SK-N-SH (cell line): ENCODE data around the gene RGL1. TPM values are rescaled to one million over a fixed set of nuclear protein-coding genes. Genes with fewer than 3 reads are reported as not detected.

Experiments used
- CTCF ChIA-PET: fragments of 300-600, 350-600 bp; formaldehyde crosslinking; extraction: SDS; loops from one replicate; lab custom pipeline; 2021; lab: Yijun Ruan, JAX
- POLR2A ChIA-PET: fragments of 350-600 bp; sonication (Branson Sonifier 250); formaldehyde crosslinking; extraction: SDS; loops from one replicate; lab custom pipeline; 2020; ENCODE audit warnings: antibody characterized with exemption, inconsistent platforms; lab: Yijun Ruan, JAX
- DNase-seq: peaks from one replicate; pipeline ENCODE4 v3.0.0; 2012
- H2AFZ ChIP-seq: fragments of 200-600 bp; sonication (generic); 2 replicates; pipeline ENCODE4 v1.8.1; 2016; ENCODE audit warnings: antibody characterized with exemption, mild to moderate bottlenecking, low read depth
- H3F3A ChIP-seq: fragments of 200-600 bp; sonication (generic); replicated peaks from 2 replicates; pipeline ENCODE3; 2016; ENCODE audit warnings: antibody characterized with exemption, mild to moderate bottlenecking; ENCODE audit not compliant: insufficient read depth
- H3K27ac ChIP-seq, 2 experiments: fragments of 200-500 bp in 1 of 2; fragments of 200-600 bp in 1 of 2; sonication (Bioruptor generic) in 1 of 2; sonication (generic), shearing (Covaris generic) in 1 of 2; 2 replicates each; pipeline versions ENCODE4 v1.5.1 to v1.6.1; 2014 to 2016; ENCODE audit warnings: low read depth in 2 of 2, inconsistent platforms in 1 of 2, low read length in 1 of 2, mild to moderate bottlenecking in 1 of 2, mixed read lengths in 1 of 2
- H3K27me3 ChIP-seq: fragments of 200-600 bp; sonication (generic), shearing (Covaris generic); 2 replicates; pipeline ENCODE4 v1.6.1; 2016; ENCODE audit warnings: mixed run types; ENCODE audit not compliant: insufficient read depth
- H3K36me3 ChIP-seq, 2 experiments: fragments of 200-500 bp in 1 of 2; fragments of 200-600 bp in 1 of 2; sonication (Bioruptor generic) in 1 of 2; sonication (generic) in 1 of 2; replicated peaks in 1 of 2; 2 replicates each; pipeline versions ENCODE3 to v1.5.1; 2014 to 2016; ENCODE audit warnings: low read length in 1 of 2, mild to moderate bottlenecking in 1 of 2; ENCODE audit not compliant: insufficient read depth in 2 of 2, control insufficient read depth in 1 of 2
- H3K4me1 ChIP-seq, 2 experiments: fragments of 200-500 bp in 1 of 2; fragments of 200-600 bp in 1 of 2; sonication (Bioruptor generic) in 1 of 2; sonication (generic), shearing (Covaris generic) in 1 of 2; 2 replicates each; pipeline versions ENCODE4 v1.5.1 to v1.6.1; 2014 to 2016; ENCODE audit warnings: low read depth in 1 of 2, low read length in 1 of 2, mixed run types in 1 of 2; ENCODE audit not compliant: insufficient read depth in 2 of 2, control insufficient read depth in 1 of 2
- H3K4me2 ChIP-seq: fragments of 200-600 bp; sonication (generic), shearing (Covaris generic); 2 replicates; pipeline ENCODE4 v1.6.1; 2017; ENCODE audit warnings: mixed run types
- H3K4me3 ChIP-seq, 2 experiments: fragments of 200-500 bp in 1 of 2; fragments of 200-600 bp in 1 of 2; sonication (Bioruptor generic) in 1 of 2; sonication (generic), shearing (Covaris generic) in 1 of 2; 2 replicates each; pipeline versions ENCODE4 v1.5.1 to v1.8.1; 2014 to 2016; ENCODE audit warnings: low read depth in 2 of 2, inconsistent platforms in 1 of 2, low read length in 1 of 2, mild to moderate bottlenecking in 1 of 2, mixed read lengths in 1 of 2, moderate library complexity in 1 of 2
- H3K79me2 ChIP-seq: fragments of 200-600 bp; sonication (generic); 2 replicates; pipeline ENCODE4 v1.8.1; 2017; ENCODE audit warnings: mild to moderate bottlenecking; ENCODE audit not compliant: insufficient read depth
- H3K9ac ChIP-seq: fragments of 200-600 bp; sonication (generic); 2 replicates; pipeline ENCODE4 v1.6.1; 2017; ENCODE audit warnings: mixed run types
- H3K9me2 ChIP-seq: fragments of 200-600 bp; sonication (generic); 2 replicates; pipeline ENCODE4 v1.6.1; 2017; ENCODE audit warnings: mixed run types
- H3K9me3 ChIP-seq: fragments of 200-600 bp; sonication (generic); 2 replicates; pipeline ENCODE4 v1.6.1; 2017; ENCODE audit warnings: mixed run types, mild to moderate bottlenecking, moderate library complexity
- H4K20me1 ChIP-seq: fragments of 200-600 bp; sonication (generic); 2 replicates; pipeline ENCODE4 v1.6.1; 2017; ENCODE audit warnings: mild to moderate bottlenecking, mixed run types; ENCODE audit not compliant: insufficient read depth
- EP300 ChIP-seq, 2 experiments: IDR thresholded peaks; 2 replicates each; pipeline versions ENCODE4 v1.4.0 to v1.6.1; 2012; ENCODE audit warnings: borderline replicate concordance in 1 of 2, low read depth in 1 of 2, low read length in 1 of 2
- EZH2phosphoT487 ChIP-seq: fragments of 200-600 bp; sonication (generic); IDR thresholded peaks from 2 replicates; pipeline ENCODE4 v1.6.1; 2017; ENCODE audit warnings: low read depth, mixed run types, mild to moderate bottlenecking, antibody characterized with exemption, moderate library complexity, borderline replicate concordance
- FOSL2 ChIP-seq: IDR thresholded peaks from 2 replicates; pipeline ENCODE4 v1.4.0; 2012; ENCODE audit warnings: low read depth, mild to moderate bottlenecking, moderate library complexity, borderline replicate concordance
- JUND ChIP-seq: IDR thresholded peaks from 2 replicates; pipeline ENCODE4 v1.4.0; 2012
- MAX ChIP-seq: IDR thresholded peaks from 2 replicates; pipeline ENCODE4 v1.4.0; 2012; ENCODE audit warnings: low read depth
- MEF2A ChIP-seq: IDR thresholded peaks from 2 replicates; pipeline ENCODE4 v1.4.0; 2012; ENCODE audit warnings: low read depth, borderline replicate concordance
- MXI1 ChIP-seq: IDR thresholded peaks from 2 replicates; pipeline ENCODE4 v1.6.1; 2012; ENCODE audit warnings: mild to moderate bottlenecking, low read depth, low read length, improper control_type of control experiment
- NRF1 ChIP-seq: IDR thresholded peaks from 2 replicates; pipeline ENCODE4 v1.6.1; 2012; ENCODE audit warnings: low read depth, mild to moderate bottlenecking, low read length
- RAD21 ChIP-seq: IDR thresholded peaks from 2 replicates; pipeline ENCODE4 v1.6.1; 2012; ENCODE audit warnings: mild to moderate bottlenecking, low read length
- RXRA ChIP-seq: IDR thresholded peaks from 2 replicates; pipeline ENCODE4 v1.4.0; 2012; ENCODE audit warnings: low read depth, mild to moderate bottlenecking, borderline replicate concordance
- SIN3A ChIP-seq: IDR thresholded peaks from 2 replicates; pipeline ENCODE4 v1.6.1; 2012; ENCODE audit warnings: low read depth, mild to moderate bottlenecking, low read length, moderate library complexity, borderline replicate concordance
- TAF1 ChIP-seq: IDR thresholded peaks from 2 replicates; pipeline ENCODE4 v1.6.1; 2012; ENCODE audit warnings: low read depth, mild to moderate bottlenecking, low read length, moderate library complexity, borderline replicate concordance
- TCF12 ChIP-seq: IDR thresholded peaks from 2 replicates; pipeline ENCODE4 v1.4.0; 2012
- USF2 ChIP-seq: fragments of 150-350 bp; IDR thresholded peaks from 2 replicates; pipeline ENCODE4 v1.6.1; 2017; ENCODE audit warnings: antibody characterized with exemption, low read length, low read depth, borderline replicate concordance
- WGBS: methylation state at CpG from one replicate; pipeline ENCODE4 v1.1.6; 2017; ENCODE audit warnings: low lambda C conversion rate; 5-methylcytosine and 5-hydroxymethylcytosine counted together
- polyA plus RNA-seq, 3 experiments: library from polyadenylated mRNA; depleted of rRNA; stranded (reverse); fragments of >200 nt; gene quantifications; 2 replicates each; pipeline ENCODE4 v1.2.3, GENCODE V29; 2012
- TF ChIP-seq, protein P1 (sequence below): fragments of 150-350 bp; IDR thresholded peaks from 2 replicates; pipeline ENCODE4 v1.6.1; 2016; ENCODE audit warnings: mild to moderate bottlenecking, low read depth, low read length
- TF ChIP-seq, protein P2 (sequence below): IDR thresholded peaks from 2 replicates; pipeline ENCODE4 v1.6.1; 2012; ENCODE audit warnings: mild to moderate bottlenecking, low read depth, low read length, moderate library complexity

The RGL1 gene
- polyA plus RNA-seq, 1 of the 3 experiments (the other 2 are of a cell fraction), result 8.3 TPM

DNA sequence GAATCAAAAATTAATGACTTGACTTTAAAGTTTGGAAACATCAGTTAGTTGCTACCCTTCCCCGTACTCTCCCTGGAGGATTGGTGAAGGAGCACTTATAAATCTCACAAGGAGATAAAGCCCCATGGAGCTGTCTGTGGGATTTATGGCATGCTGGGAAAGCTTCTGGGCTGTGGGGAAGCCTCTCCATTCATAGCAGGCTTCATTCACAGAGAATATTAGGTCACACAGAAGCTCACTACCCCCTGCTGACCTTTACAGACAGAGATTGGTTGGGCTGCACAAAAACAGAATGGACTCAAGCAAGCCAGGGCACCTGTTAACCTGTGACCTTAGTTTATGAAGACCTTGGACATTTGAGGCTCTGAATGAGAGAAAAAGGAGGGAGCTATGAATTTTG, 32.1 kb downstream of the RGL1 start:
- no peak for TF ChIP-seq MEF2A
- Histone ChIP-seq H3K79me2 (no peaks in the 10 kb centered on the region), H3K4me2 (no peak overlapping the region), H3K36me3 (peaks cover 0 to 4% of the 10 kb centered on the region in 2 experiments), H4K20me1 (no peaks in the 10 kb centered on the region), H3K27me3 (no peaks in the 10 kb centered on the region), H3K9ac (no peak overlapping the region), H3K9me3 (no peaks in the 10 kb centered on the region), H2AFZ (no peak overlapping the region), H3K9me2 (no peaks in the 10 kb centered on the region), H3F3A (peaks cover 3% of the 10 kb centered on the region), H3K27ac (no peak overlapping the region; a peak in 1 of 4 replicates), H3K4me1 (peaks cover 13 to 16% of the 10 kb centered on the region in 2 experiments; a peak in 3 of 4 replicates), H3K4me3 (no peak overlapping the region)
- no peak for DNase-seq
- ChIA-PET POLR2A (no interaction called here), CTCF (interaction anchor here (0.9 to 1.2 kb wide), 3 partner anchors 11 to 79 kb away, joined by 3 read pairs; no protein-coding TSS in a partner anchor)
- 94% methylated on average over 1 of the region's 1 CpG for WGBS

- TF ChIP-seq EZH2phosphoT487 (no peak), MXI1 (no peak), RAD21 (no peak), NRF1 (no peak), MAX (no peak), TCF12 (peak; percentile 23; the same call in 1 of the 2 replicates)
- WGBS, result 98% methylated on average over 2 of the region's 2 CpGs
- Histone ChIP-seq H4K20me1 (no peaks in the 10 kb centered on the region), H3K9me3 (no peaks in the 10 kb centered on the region), H3K4me3 (no peak overlapping the region), H3F3A (peaks cover 13% of the 10 kb centered on the region), H2AFZ (no peak overlapping the region), H3K9ac (no peak overlapping the region), H3K9me2 (no peaks in the 10 kb centered on the region), H3K36me3 (peaks cover 0 to 4% of the 10 kb centered on the region in 2 experiments), H3K4me1 (peaks cover 16 to 23% of the 10 kb centered on the region in 2 experiments; a peak in 3 of 4 replicates), H3K27me3 (no peaks in the 10 kb centered on the region), H3K4me2 (no peak overlapping the region), H3K27ac (peak overlapping the region in 1 of 2 experiments; percentile 55; a peak in 2 of 4 replicates), H3K79me2 (no peaks in the 10 kb centered on the region)
- ChIA-PET CTCF (interaction anchor here (1.2 kb wide), 1 partner anchor 78 kb away, joined by 3 read pairs; no protein-coding TSS in a partner anchor), POLR2A (no interaction called here)
- DNase-seq, result no peak
Measured at GRCh38 chr1:183838221-183838620, 33.3 kb downstream of the RGL1 start.

DNA sequence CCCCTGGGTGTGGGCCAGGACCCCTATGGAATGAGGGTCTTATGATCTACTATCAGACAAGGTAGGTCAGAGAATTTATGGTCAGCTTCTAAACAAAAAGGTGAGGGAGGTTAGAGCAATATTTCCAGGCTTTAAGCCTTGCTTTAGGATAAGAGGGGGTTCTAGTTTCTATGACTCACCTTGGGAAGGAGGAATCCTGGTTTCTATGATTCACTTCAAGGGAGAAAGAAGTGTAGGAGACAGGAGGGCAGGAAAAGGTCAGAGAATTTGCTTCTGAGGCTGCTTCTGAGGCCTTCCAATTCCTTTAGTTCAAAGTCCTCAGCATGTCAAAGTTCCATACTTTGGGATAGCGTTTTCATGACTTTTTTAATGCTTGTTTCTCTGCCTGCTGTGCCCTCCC, 35.2 kb downstream of the RGL1 start:
- no peak for DNase-seq
- WGBS, result 94% methylated on average over 1 of the region's 1 CpG
- H3K9ac ChIP-seq, result no peak overlapping the region
- H2AFZ ChIP-seq, result no peak overlapping the region
- no peak overlapping the region for H3K4me2 ChIP-seq
- POLR2A ChIA-PET, result no interaction called here
- H3K9me2 ChIP-seq, result no peaks in the 10 kb centered on the region
- H3K27me3 ChIP-seq, result no peaks in the 10 kb centered on the region
- H3K79me2 ChIP-seq, result no peaks in the 10 kb centered on the region
- H4K20me1 ChIP-seq, result no peaks in the 10 kb centered on the region
- CTCF ChIA-PET, result no interaction called here
- no peak overlapping the region for H3K4me3 ChIP-seq
- peak overlapping the region in 1 of 2 experiments; percentile 9; a peak in 1 of 4 replicates for H3K27ac ChIP-seq
- no peaks in the 10 kb centered on the region for H3K9me3 ChIP-seq
- peaks cover 0 to 4% of the 10 kb centered on the region in 2 experiments for H3K36me3 ChIP-seq
- peaks cover 33% of the 10 kb centered on the region in 2 experiments for H3K4me1 ChIP-seq
- peaks cover 16% of the 10 kb centered on the region for H3F3A ChIP-seq
- TF ChIP-seq EP300 (IDR thresholded peaks at IDR 0.05; ENCODE audit: borderline replicate concordance in 1 of 2, low read depth in 1 of 2, low read length in 1 of 2) (no peak), EZH2phosphoT487 (no peak), RXRA (0 out of 2 replicates have a peak, but pooled peaks have one; percentile 33), SIN3A (no peak), USF2 (no peak), JUND (peak; percentile 37), FOSL2 (peak; percentile 39; the same call in 1 of the 2 replicates), TAF1 (no peak)
- TF ChIP-seq, protein P1, sequence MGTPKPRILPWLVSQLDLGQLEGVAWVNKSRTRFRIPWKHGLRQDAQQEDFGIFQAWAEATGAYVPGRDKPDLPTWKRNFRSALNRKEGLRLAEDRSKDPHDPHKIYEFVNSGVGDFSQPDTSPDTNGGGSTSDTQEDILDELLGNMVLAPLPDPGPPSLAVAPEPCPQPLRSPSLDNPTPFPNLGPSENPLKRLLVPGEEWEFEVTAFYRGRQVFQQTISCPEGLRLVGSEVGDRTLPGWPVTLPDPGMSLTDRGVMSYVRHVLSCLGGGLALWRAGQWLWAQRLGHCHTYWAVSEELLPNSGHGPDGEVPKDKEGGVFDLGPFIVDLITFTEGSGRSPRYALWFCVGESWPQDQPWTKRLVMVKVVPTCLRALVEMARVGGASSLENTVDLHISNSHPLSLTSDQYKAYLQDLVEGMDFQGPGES, result no peak
- TF ChIP-seq, protein P2, sequence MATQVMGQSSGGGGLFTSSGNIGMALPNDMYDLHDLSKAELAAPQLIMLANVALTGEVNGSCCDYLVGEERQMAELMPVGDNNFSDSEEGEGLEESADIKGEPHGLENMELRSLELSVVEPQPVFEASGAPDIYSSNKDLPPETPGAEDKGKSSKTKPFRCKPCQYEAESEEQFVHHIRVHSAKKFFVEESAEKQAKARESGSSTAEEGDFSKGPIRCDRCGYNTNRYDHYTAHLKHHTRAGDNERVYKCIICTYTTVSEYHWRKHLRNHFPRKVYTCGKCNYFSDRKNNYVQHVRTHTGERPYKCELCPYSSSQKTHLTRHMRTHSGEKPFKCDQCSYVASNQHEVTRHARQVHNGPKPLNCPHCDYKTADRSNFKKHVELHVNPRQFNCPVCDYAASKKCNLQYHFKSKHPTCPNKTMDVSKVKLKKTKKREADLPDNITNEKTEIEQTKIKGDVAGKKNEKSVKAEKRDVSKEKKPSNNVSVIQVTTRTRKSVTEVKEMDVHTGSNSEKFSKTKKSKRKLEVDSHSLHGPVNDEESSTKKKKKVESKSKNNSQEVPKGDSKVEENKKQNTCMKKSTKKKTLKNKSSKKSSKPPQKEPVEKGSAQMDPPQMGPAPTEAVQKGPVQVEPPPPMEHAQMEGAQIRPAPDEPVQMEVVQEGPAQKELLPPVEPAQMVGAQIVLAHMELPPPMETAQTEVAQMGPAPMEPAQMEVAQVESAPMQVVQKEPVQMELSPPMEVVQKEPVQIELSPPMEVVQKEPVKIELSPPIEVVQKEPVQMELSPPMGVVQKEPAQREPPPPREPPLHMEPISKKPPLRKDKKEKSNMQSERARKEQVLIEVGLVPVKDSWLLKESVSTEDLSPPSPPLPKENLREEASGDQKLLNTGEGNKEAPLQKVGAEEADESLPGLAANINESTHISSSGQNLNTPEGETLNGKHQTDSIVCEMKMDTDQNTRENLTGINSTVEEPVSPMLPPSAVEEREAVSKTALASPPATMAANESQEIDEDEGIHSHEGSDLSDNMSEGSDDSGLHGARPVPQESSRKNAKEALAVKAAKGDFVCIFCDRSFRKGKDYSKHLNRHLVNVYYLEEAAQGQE, result no peak
